OCI-LY3 (cell line): ENCODE results near the gene ARFRP1.

Experiments
- H2AFZ ChIP-seq: fragments of 200-600, 300-600 bp; shearing (Covaris generic); 2 replicates; pipeline ENCODE4 v1.6.0; 2014; ENCODE audit warnings: antibody characterized with exemption, low read depth, low read length
- H3K27ac ChIP-seq: fragments of 200-600, 300-600 bp; sonication (generic); 2 replicates; pipeline ENCODE4 v1.5.1; 2014; ENCODE audit warnings: mild to moderate bottlenecking, low read length, moderate library complexity, mixed read lengths
- H3K27me3 ChIP-seq: fragments of 200-600, 300-600 bp; sonication (generic); 2 replicates; pipeline ENCODE4 v1.6.1; 2014; ENCODE audit warnings: low read depth, low read length, mixed read lengths
- H3K36me3 ChIP-seq: fragments of 200-600, 300-600 bp; sonication (generic); replicated peaks from 2 replicates; pipeline ENCODE3; 2014; ENCODE audit warnings: low read depth, low read length, mixed read lengths
- H3K4me1 ChIP-seq: fragments of 300-600, 200-600 bp; sonication (generic); 2 replicates; pipeline ENCODE4 v1.6.1; 2014; ENCODE audit warnings: low read length, mixed read lengths
- H3K4me2 ChIP-seq: fragments of 200-600, 300-600 bp; sonication (generic); 2 replicates; pipeline ENCODE4 v1.6.1; 2014; ENCODE audit warnings: low read length, mixed read lengths
- H3K4me3 ChIP-seq: fragments of 300-600, 200-600 bp; sonication (generic); 2 replicates; pipeline ENCODE4 v1.5.1; 2014; ENCODE audit warnings: antibody characterized with exemption, mild to moderate bottlenecking, low read length, moderate library complexity
- H3K79me2 ChIP-seq: fragments of 300-600, 200-600 bp; shearing (Covaris generic); 2 replicates; pipeline ENCODE4 v1.6.1; 2014; ENCODE audit warnings: mild to moderate bottlenecking, low read length, mixed read lengths
- H3K9ac ChIP-seq: fragments of 300-600, 200-600 bp; shearing (Covaris generic); 2 replicates; pipeline ENCODE4 v1.6.0; 2014; ENCODE audit warnings: mild to moderate bottlenecking, low read length, moderate library complexity
- H3K9me3 ChIP-seq: fragments of 200-600, 300-600 bp; shearing (Covaris generic); 2 replicates; pipeline ENCODE4 v1.6.1; 2014; ENCODE audit warnings: low read length, mixed read lengths; ENCODE audit not compliant: insufficient read depth
- H4K20me1 ChIP-seq: fragments of 200-600, 300-600 bp; sonication (generic); 2 replicates; pipeline ENCODE4 v1.6.1; 2016; ENCODE audit warnings: low read length, mixed read lengths; ENCODE audit not compliant: insufficient read depth
- EZH2phosphoT487 ChIP-seq: fragments of 200-600 bp; shearing (Covaris generic); IDR thresholded peaks from 2 replicates; pipeline ENCODE4 v1.6.1; 2018; ENCODE audit warnings: antibody characterized with exemption, mixed run types, low read depth
- TF ChIP-seq, protein P1 (sequence below): fragments of 200-600, 300-600 bp; sonication (generic); IDR thresholded peaks from 2 replicates; pipeline ENCODE4 v1.5.1; 2014; ENCODE audit warnings: antibody characterized with exemption, low read length, low read depth

Gene ARFRP1

DNA sequence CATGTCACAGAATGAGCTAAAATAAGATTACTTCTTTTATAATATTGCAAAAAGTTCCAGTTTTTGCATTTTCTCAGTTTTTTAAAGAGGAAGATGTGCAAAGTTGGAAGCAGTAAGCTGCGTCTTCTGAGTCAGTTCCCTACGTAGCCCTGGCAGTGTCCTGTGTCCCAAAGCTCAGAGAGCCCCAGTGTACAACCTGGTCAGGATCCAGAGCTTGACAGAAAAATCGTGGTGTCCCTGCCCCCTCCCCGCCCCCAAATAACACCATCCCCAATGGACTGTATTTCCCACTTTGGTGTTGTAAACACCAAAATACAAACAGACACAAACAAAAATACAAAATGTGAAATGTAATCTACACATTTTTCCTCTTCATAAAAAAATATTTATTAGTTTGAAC lies 36.4 kb upstream of the ARFRP1 start:
- Histone ChIP-seq H3K27ac (no peak overlapping the region), H3K4me2 (no peak overlapping the region), H3K27me3 (no peaks in the 10 kb centered on the region), H3K9ac (no peak overlapping the region), H3K79me2 (no peaks in the 10 kb centered on the region), H3K36me3 (peaks cover 15% of the 10 kb centered on the region), H3K4me3 (no peak overlapping the region), H2AFZ (no peak overlapping the region), H4K20me1 (no peaks in the 10 kb centered on the region), H3K4me1 (peaks cover 6% of the 10 kb centered on the region; the same call in 1 of the 2 replicates), H3K9me3 (no peaks in the 10 kb centered on the region)
- TF ChIP-seq EZH2phosphoT487 = no peak
- TF ChIP-seq, protein P1, sequence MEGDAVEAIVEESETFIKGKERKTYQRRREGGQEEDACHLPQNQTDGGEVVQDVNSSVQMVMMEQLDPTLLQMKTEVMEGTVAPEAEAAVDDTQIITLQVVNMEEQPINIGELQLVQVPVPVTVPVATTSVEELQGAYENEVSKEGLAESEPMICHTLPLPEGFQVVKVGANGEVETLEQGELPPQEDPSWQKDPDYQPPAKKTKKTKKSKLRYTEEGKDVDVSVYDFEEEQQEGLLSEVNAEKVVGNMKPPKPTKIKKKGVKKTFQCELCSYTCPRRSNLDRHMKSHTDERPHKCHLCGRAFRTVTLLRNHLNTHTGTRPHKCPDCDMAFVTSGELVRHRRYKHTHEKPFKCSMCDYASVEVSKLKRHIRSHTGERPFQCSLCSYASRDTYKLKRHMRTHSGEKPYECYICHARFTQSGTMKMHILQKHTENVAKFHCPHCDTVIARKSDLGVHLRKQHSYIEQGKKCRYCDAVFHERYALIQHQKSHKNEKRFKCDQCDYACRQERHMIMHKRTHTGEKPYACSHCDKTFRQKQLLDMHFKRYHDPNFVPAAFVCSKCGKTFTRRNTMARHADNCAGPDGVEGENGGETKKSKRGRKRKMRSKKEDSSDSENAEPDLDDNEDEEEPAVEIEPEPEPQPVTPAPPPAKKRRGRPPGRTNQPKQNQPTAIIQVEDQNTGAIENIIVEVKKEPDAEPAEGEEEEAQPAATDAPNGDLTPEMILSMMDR = no peak

DNA sequence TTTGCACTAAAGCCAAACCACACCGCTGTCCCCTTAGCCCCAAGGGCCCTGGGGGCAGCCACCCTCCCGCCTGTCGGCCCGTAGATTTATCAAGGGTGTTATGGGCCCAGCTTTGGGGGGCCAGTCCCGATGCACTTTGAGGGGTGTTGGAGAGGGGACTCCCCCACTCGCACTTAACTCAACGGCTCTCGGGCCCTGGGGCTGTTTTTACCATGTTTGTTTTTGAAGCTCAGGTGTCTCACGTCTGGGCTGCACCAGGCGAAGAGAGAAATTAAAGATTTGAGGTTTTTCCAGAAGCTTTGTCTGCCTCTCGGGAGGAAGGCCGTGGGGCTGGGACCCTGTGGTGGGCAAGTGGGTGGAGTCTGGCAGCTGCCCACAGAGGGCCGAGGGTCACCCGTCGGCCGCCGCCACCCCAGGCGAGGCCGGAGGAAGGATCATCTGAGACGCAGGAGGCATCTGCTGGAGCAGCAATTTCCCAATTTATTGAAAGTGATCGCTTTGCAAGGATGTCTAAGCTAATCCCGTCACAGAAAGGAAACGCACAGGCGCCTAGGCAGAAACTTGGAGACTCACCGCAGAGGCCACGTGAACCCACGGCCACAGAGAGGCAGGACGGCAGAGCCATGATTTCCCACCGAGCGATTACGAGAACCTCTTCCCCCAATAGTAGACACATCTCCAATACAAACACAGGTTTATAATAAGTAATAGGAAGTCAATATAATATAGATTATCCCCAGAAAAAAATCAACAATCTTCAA lies 35.6 kb upstream of the ARFRP1 start:
- H3K4me3 ChIP-seq = no peak overlapping the region
- H3K4me2 ChIP-seq = no peak overlapping the region
- H3K36me3 ChIP-seq = peaks cover 15% of the 10 kb centered on the region
- TF ChIP-seq, protein P1 = no peak
- no peak for TF ChIP-seq EZH2phosphoT487
- H3K9me3 ChIP-seq = no peaks in the 10 kb centered on the region
- H3K27ac ChIP-seq = no peak overlapping the region
- H3K9ac ChIP-seq = no peak overlapping the region
- no peak overlapping the region for H2AFZ ChIP-seq
- H3K4me1 ChIP-seq = peaks cover 14% of the 10 kb centered on the region
- H4K20me1 ChIP-seq = no peaks in the 10 kb centered on the region
- no peaks in the 10 kb centered on the region for H3K79me2 ChIP-seq
- H3K27me3 ChIP-seq = no peaks in the 10 kb centered on the region

DNA sequence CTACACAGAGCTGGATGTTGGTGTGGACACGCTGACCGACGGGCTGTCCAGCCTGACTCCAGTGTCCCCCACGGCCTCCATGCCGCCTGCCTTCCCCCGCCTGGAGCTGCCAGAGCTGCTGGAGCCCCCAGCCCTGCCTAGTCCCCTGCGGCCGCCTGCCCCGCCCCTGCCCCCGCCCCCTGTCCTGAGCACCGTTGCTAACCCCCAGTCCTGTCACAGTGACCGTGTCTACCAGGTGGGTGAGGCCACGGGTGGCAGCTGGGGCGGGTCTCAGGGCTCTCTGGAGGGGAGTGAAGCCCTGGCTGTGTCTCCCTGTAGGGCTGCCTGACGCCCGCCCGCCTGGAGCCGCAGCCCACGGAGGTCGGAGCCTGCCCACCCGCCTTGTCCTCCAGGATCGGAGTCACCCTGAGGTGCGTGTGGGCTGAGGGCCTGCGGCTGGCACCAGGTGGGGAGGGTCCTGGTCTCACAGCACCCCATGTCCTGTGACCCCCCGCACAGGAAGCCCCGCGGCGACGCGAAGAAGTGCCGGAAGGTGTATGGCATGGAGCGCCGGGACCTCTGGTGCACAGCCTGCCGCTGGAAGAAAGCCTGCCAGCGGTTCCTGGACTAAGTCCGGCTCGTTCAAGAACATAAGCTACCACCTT lies 34.7 kb upstream of the ARFRP1 start:
- no peak overlapping the region for H3K4me3 ChIP-seq
- no peaks in the 10 kb centered on the region for H4K20me1 ChIP-seq
- no peak overlapping the region for H2AFZ ChIP-seq
- no peaks in the 10 kb centered on the region for H3K27me3 ChIP-seq
- no peak overlapping the region for H3K4me2 ChIP-seq
- no peaks in the 10 kb centered on the region for H3K9me3 ChIP-seq
- H3K4me1 ChIP-seq = peaks cover 18% of the 10 kb centered on the region
- H3K36me3 ChIP-seq = peaks cover 15% of the 10 kb centered on the region
- no peak overlapping the region for H3K27ac ChIP-seq
- TF ChIP-seq EZH2phosphoT487 = no peak
- TF ChIP-seq, protein P1 = no peak
- H3K9ac ChIP-seq = no peak overlapping the region
- no peaks in the 10 kb centered on the region for H3K79me2 ChIP-seq

DNA sequence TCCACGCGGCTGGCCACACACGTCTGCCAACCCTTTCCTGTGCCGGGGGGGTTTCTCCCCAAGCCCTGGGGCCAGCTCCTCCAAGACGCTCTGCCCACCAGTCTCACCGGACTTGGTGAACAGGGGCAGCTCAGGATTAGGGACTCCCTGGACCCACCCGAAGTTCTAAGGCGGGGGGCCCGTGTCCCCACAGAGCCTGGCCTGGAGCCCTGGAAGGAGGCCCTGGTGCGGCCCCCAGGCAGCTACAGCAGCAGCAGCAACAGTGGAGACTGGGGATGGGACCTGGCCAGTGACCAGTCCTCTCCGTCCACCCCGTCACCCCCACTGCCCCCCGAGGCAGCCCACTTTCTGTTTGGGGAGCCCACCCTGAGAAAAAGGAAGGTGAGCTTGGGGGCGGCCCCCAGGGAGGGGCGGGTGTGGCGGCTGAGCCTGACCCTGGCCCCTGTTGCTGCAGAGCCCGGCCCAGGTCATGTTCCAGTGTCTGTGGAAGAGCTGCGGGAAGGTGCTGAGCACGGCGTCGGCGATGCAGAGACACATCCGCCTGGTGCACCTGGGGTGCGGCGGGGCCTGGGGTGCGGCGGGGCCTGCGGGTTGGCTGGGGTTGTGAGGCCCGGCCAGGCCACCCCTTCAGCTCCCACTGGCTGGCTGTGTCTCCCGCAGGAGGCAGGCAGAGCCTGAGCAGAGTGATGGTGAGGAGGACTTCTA lies 34.1 kb upstream of the ARFRP1 start:
- no peak overlapping the region for H3K4me2 ChIP-seq
- TF ChIP-seq, protein P1 = no peak
- no peak for TF ChIP-seq EZH2phosphoT487
- no peak overlapping the region for H2AFZ ChIP-seq
- no peaks in the 10 kb centered on the region for H4K20me1 ChIP-seq
- no peaks in the 10 kb centered on the region for H3K27me3 ChIP-seq
- H3K4me1 ChIP-seq = peaks cover 24% of the 10 kb centered on the region
- no peak overlapping the region for H3K4me3 ChIP-seq
- H3K79me2 ChIP-seq = no peaks in the 10 kb centered on the region
- H3K9me3 ChIP-seq = no peaks in the 10 kb centered on the region
- H3K27ac ChIP-seq = no peak overlapping the region
- no peak overlapping the region for H3K9ac ChIP-seq
- peaks cover 15% of the 10 kb centered on the region for H3K36me3 ChIP-seq
